ENCODE data around the gene MT4.

GRCh38 chr16:56564793-56565477 lies at the start of gene MT4:
- TF ChIP-seq, protein P1, sequence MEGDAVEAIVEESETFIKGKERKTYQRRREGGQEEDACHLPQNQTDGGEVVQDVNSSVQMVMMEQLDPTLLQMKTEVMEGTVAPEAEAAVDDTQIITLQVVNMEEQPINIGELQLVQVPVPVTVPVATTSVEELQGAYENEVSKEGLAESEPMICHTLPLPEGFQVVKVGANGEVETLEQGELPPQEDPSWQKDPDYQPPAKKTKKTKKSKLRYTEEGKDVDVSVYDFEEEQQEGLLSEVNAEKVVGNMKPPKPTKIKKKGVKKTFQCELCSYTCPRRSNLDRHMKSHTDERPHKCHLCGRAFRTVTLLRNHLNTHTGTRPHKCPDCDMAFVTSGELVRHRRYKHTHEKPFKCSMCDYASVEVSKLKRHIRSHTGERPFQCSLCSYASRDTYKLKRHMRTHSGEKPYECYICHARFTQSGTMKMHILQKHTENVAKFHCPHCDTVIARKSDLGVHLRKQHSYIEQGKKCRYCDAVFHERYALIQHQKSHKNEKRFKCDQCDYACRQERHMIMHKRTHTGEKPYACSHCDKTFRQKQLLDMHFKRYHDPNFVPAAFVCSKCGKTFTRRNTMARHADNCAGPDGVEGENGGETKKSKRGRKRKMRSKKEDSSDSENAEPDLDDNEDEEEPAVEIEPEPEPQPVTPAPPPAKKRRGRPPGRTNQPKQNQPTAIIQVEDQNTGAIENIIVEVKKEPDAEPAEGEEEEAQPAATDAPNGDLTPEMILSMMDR (IDR thresholded peaks at IDR 0.05 in 8 of 11, conservative IDR thresholded peaks at IDR 0.05 in 3 of 11): no peak
- TF ChIP-seq POLR2AphosphoS5 (IDR thresholded peaks at IDR 0.05): no peak
